SK-N-MC (cell line): ENCODE results near the gene NTF3.

ENCODE experiments used
- EZH2 ChIP-seq: fragments of 200-600 bp; sonication (generic); IDR thresholded peaks from one replicate; pipeline ENCODE4 v1.6.1; 2017; ENCODE audit warnings: antibody characterized with exemption
- POLR2AphosphoS5 ChIP-seq: IDR thresholded peaks from 2 replicates; pipeline ENCODE4 v1.6.1; 2012; ENCODE audit warnings: mild to moderate bottlenecking, low read depth, low read length, borderline replicate concordance

GRCh38 chr12:5489760-5490406, 58.0 kb downstream of the NTF3 start:
- TF ChIP-seq EZH2 (no peak), POLR2AphosphoS5 (no peak)
